HCT116 (cell line): ENCODE measurements around the gene CASTOR1. TPM values are rescaled to one million over a fixed set of nuclear protein-coding genes. Genes with fewer than 3 reads are reported as not detected.

Experiments
- ATAC-seq: fragments of 200-7000 bp; cut with Tn5 transposase; 2 replicates; pipeline ENCODE4 v1.9.1; 2020; ENCODE audit warnings: mild to moderate bottlenecking, moderate library complexity
- BruUV-seq: library from RNA; stranded (reverse); fragments of 400-500 nt; replicated peaks from 2 replicates; lab custom pipeline; 2021; lab: Mats Ljungman, UMichigan
- CTCF ChIA-PET: fragments of 300-600 bp; sonication (Branson Sonifier 250); formaldehyde crosslinking; loops from one replicate; lab custom pipeline; 2021; ENCODE audit warnings: antibody characterized with exemption; lab: Charles Lee
- POLR2A ChIA-PET: fragments of 300-600, 350-600 bp; sonication (Branson Sonifier 250); formaldehyde crosslinking; loops from one replicate; lab custom pipeline; 2021; ENCODE audit warnings: antibody characterized with exemption; lab: Charles Lee
- RAD21 ChIA-PET, 2 experiments: fragments of 300-600 bp; sonication (Branson Sonifier 250); formaldehyde crosslinking; loops; one replicate each; lab custom pipeline; 2023; ENCODE audit warnings: low total read pairs in 2 of 2; ENCODE audit not compliant: uncharacterized antibody in 2 of 2, unreplicated experiment in 2 of 2, low non-redundant PET in 1 of 2; lab: Charles Lee
- DNase-seq: peaks from one replicate; pipeline ENCODE4 v3.0.0-alpha.2; 2010; ENCODE audit warnings: low read depth, low spot score
- H2AFZ ChIP-seq: fragments of 200-600 bp; shearing (Covaris generic), sonication (generic); 2 replicates; pipeline ENCODE4 v1.6.1; 2017; ENCODE audit warnings: low read depth, mixed run types, mixed read lengths, antibody characterized with exemption, low read length; ENCODE audit not compliant: poor library complexity, severe bottlenecking
- H3K27ac ChIP-seq: 2 replicates; pipeline ENCODE4 v1.5.1; 2012; ENCODE audit warnings: low read depth, low read length
- H3K27me3 ChIP-seq: fragments of 200-600 bp; sonication (generic); 2 replicates; pipeline ENCODE4 v1.6.1; 2016; ENCODE audit warnings: mixed run types, low read length, mixed read lengths; ENCODE audit not compliant: insufficient read depth
- H3K36me3 ChIP-seq, 2 experiments: fragments of 200-500 bp in 1 of 2; fragments of 200-600 bp in 1 of 2; sonication (Bioruptor generic) in 1 of 2; sonication (generic) in 1 of 2; 2 replicates each; pipeline versions ENCODE4 v1.5.1 to v1.6.1; 2014 to 2016; ENCODE audit warnings: low read length in 2 of 2, inconsistent platforms in 1 of 2, mixed read lengths in 1 of 2, mixed run types in 1 of 2; ENCODE audit not compliant: insufficient read depth in 2 of 2, control insufficient read depth in 1 of 2
- H3K4me1 ChIP-seq, 2 experiments: fragments of 200-600 bp in 1 of 2; sonication (generic) in 1 of 2; 2 replicates each; pipeline versions ENCODE4 v1.5.1 to v1.6.1; 2012 to 2017; ENCODE audit warnings: low read length in 2 of 2, inconsistent platforms in 1 of 2, mild to moderate bottlenecking in 1 of 2, mixed read lengths in 1 of 2, mixed run types in 1 of 2, moderate library complexity in 1 of 2; ENCODE audit not compliant: insufficient read depth in 2 of 2, control insufficient read depth in 1 of 2
- H3K4me2 ChIP-seq: fragments of 200-600 bp; sonication (generic); 2 replicates; pipeline ENCODE4 v1.6.1; 2017; ENCODE audit warnings: mixed run types, low read length, mixed read lengths
- H3K4me3 ChIP-seq, 2 experiments: fragments of 200-600 bp in 1 of 2; sonication (generic) in 1 of 2; replicated peaks in 1 of 2; 2 replicates each; pipeline ENCODE4 v1.5.1; 2011 to 2016; ENCODE audit warnings: low read length in 2 of 2, control low read depth in 1 of 2, low read depth in 1 of 2, mild to moderate bottlenecking in 1 of 2, mixed read lengths in 1 of 2, mixed run types in 1 of 2
- H3K79me2 ChIP-seq: fragments of 200-600 bp; sonication (generic); 2 replicates; pipeline ENCODE4 v1.6.1; 2017; ENCODE audit warnings: mild to moderate bottlenecking, mixed run types, low read length, moderate library complexity, mixed read lengths; ENCODE audit not compliant: insufficient read depth
- H3K9ac ChIP-seq: fragments of 200-600 bp; sonication (generic); 2 replicates; pipeline ENCODE4 v1.6.1; 2016; ENCODE audit warnings: low read length, mixed read lengths
- H3K9me2 ChIP-seq: fragments of 200-600 bp; sonication (generic), shearing (Covaris generic); 2 replicates; pipeline ENCODE4 v1.6.1; 2017; ENCODE audit warnings: mixed run types, mild to moderate bottlenecking, moderate library complexity; ENCODE audit not compliant: insufficient read depth
- H3K9me3 ChIP-seq, 2 experiments: fragments of 200-500 bp in 1 of 2; fragments of 200-600 bp in 1 of 2; sonication (Bioruptor generic) in 1 of 2; sonication (generic) in 1 of 2; 2 replicates each; pipeline ENCODE4 v1.6.1; 2014 to 2017; ENCODE audit warnings: low read length in 2 of 2, mixed read lengths in 2 of 2, inconsistent platforms in 1 of 2, low read depth in 1 of 2, mild to moderate bottlenecking in 1 of 2, mixed run types in 1 of 2, moderate library complexity in 1 of 2; ENCODE audit not compliant: control insufficient read depth in 1 of 2, insufficient read depth in 1 of 2
- H4K20me1 ChIP-seq: fragments of 200-600 bp; sonication (generic), shearing (Covaris generic); 2 replicates; pipeline ENCODE4 v1.6.1; 2017; ENCODE audit warnings: mixed run types, mild to moderate bottlenecking, moderate library complexity; ENCODE audit not compliant: insufficient read depth
- ATF3 ChIP-seq: IDR thresholded peaks from 2 replicates; pipeline ENCODE4 v1.6.1; 2012
- CBX3 ChIP-seq: IDR thresholded peaks from 2 replicates; pipeline ENCODE4 v1.6.1; 2012; ENCODE audit warnings: low read depth
- CEBPB ChIP-seq: IDR thresholded peaks from 2 replicates; pipeline ENCODE4 v1.6.1; 2012; ENCODE audit warnings: low read depth
- CTCF ChIP-seq, 3 experiments: fragments of 200-600 bp in 1 of 3; sonication (generic) in 1 of 3; IDR thresholded peaks in 2 of 3; conservative IDR thresholded peaks in 1 of 3; 2 replicates each; pipeline ENCODE4 v1.5.1; 2012 to 2017; ENCODE audit warnings: low read depth in 2 of 3, low read length in 2 of 3, antibody characterized with exemption in 1 of 3, borderline replicate concordance in 1 of 3, control low read depth in 1 of 3, mild to moderate bottlenecking in 1 of 3, mixed read lengths in 1 of 3, mixed run types in 1 of 3, moderate library complexity in 1 of 3; ENCODE audit not compliant: insufficient read depth in 1 of 3
- EGR1 ChIP-seq: IDR thresholded peaks from 2 replicates; pipeline ENCODE4 v1.6.1; 2012; ENCODE audit warnings: low read depth
- ELF1 ChIP-seq: IDR thresholded peaks from 2 replicates; pipeline ENCODE4 v1.6.1; 2012; ENCODE audit warnings: low read depth, borderline replicate concordance
- EZH2 ChIP-seq: fragments of 200-600 bp; sonication (generic); IDR thresholded peaks from 2 replicates; pipeline ENCODE4 v1.6.1; 2017; ENCODE audit warnings: antibody characterized with exemption, mixed run types
- EZH2phosphoT487 ChIP-seq: fragments of 200-600 bp; IDR thresholded peaks from 2 replicates; pipeline ENCODE4 v1.6.1; 2018; ENCODE audit warnings: antibody characterized with exemption, borderline replicate concordance
- FOSL1 ChIP-seq: IDR thresholded peaks from 2 replicates; pipeline ENCODE4 v1.6.1; 2012; ENCODE audit warnings: low read depth
- MAX ChIP-seq: IDR thresholded peaks from 2 replicates; pipeline ENCODE4 v1.6.1; 2012
- POLR2AphosphoS5 ChIP-seq: IDR thresholded peaks from 2 replicates; pipeline ENCODE4 v1.6.1; 2011; ENCODE audit warnings: mild to moderate bottlenecking, low read depth, low read length, moderate library complexity
- RAD21 ChIP-seq: IDR thresholded peaks from 2 replicates; pipeline ENCODE4 v1.6.1; 2012; ENCODE audit warnings: low read depth, mild to moderate bottlenecking
- REST ChIP-seq: IDR thresholded peaks from 2 replicates; pipeline ENCODE4 v1.6.1; 2012; ENCODE audit warnings: low read depth
- SIN3A ChIP-seq: IDR thresholded peaks from 2 replicates; pipeline ENCODE4 v1.6.1; 2012; ENCODE audit warnings: low read depth
- SP1 ChIP-seq: IDR thresholded peaks from 2 replicates; pipeline ENCODE4 v1.6.1; 2012; ENCODE audit warnings: low read depth
- SRF ChIP-seq: IDR thresholded peaks from 2 replicates; pipeline ENCODE4 v1.6.1; 2012; ENCODE audit warnings: low read depth
- YY1 ChIP-seq: IDR thresholded peaks from 2 replicates; pipeline ENCODE4 v1.6.1; 2011; ENCODE audit warnings: low read length, low read depth, moderate library complexity, mild to moderate bottlenecking; ENCODE audit not compliant: insufficient replicate concordance; ENCODE audit errors: extremely low read depth
- ZBTB33 ChIP-seq: IDR thresholded peaks from 2 replicates; pipeline ENCODE4 v1.6.1; 2011; ENCODE audit warnings: mild to moderate bottlenecking, low read length, moderate library complexity; ENCODE audit not compliant: insufficient replicate concordance; ENCODE audit errors: extremely low read depth
- ZFX ChIP-seq: fragments of 450-650 bp; IDR thresholded peaks from 2 replicates; pipeline ENCODE4 v1.6.1; 2017
- ZNF274 ChIP-seq: fragments of 200-500 bp; sonication (Bioruptor generic); IDR thresholded peaks from 2 replicates; pipeline ENCODE4 v1.6.1; 2014; ENCODE audit warnings: mild to moderate bottlenecking, low read depth, low read length, inconsistent platforms
- intact Hi-C: fragments of 100-400 bp; cut with micrococcal nuclease; formaldehyde crosslinking; loops from 2 replicates; pipeline ENCODE4 v1.10.0; 2022
- total RNA-seq: library from RNA; stranded (reverse); gene quantifications from one replicate; pipeline ENCODE4 v1.2.1, GENCODE V29; 2021; ENCODE audit not compliant: unreplicated experiment

The CASTOR1 gene
- total RNA-seq, 1 experiment from 2014 or later: 6.5 TPM

- POLR2A ChIA-PET: interaction anchor here (1.1 to 7.5 kb wide), 4 partner anchors 13 to 39 kb away, joined by 3 to 61 read pairs (median 13); no protein-coding TSS in a partner anchor
These were observed 51.2 kb downstream of the CASTOR1 start for GRCh38 chr22:30238136-30238535.

More at GRCh38 chr22:30238136-30238535, 51.2 kb downstream of the CASTOR1 start:
- peak overlapping the region; percentile 85 for H3K27ac ChIP-seq
- no peak overlapping the region for H2AFZ ChIP-seq
- CTCF ChIA-PET: interaction anchor here (0.8 to 2.5 kb wide), 4 partner anchors 12 to 25 kb away, joined by 3 to 10 read pairs (median 3); no protein-coding TSS in a partner anchor
- no peaks in the 10 kb centered on the region for H3K9me2 ChIP-seq
- H3K9ac ChIP-seq: peak overlapping the region; percentile 42
- no peaks in the 10 kb centered on the region for H3K27me3 ChIP-seq
- TF ChIP-seq SP1: no peak
- no peak for TF ChIP-seq CBX3
- no peak for TF ChIP-seq ZNF274
- no peak for TF ChIP-seq YY1
- no peak for TF ChIP-seq MAX
- no peak for TF ChIP-seq SRF
- TF ChIP-seq EZH2phosphoT487: no peak
- no peak for TF ChIP-seq REST
- TF ChIP-seq EZH2: no peak
- TF ChIP-seq EGR1: no peak
- no peak for TF ChIP-seq SIN3A
- TF ChIP-seq CEBPB: no peak
- TF ChIP-seq ATF3: no peak
- no peak for TF ChIP-seq POLR2AphosphoS5
- TF ChIP-seq ZBTB33: no peak
- no peak for TF ChIP-seq RAD21
- no peak for TF ChIP-seq CTCF (IDR thresholded peaks at IDR 0.05 in 2 of 3, conservative IDR thresholded peaks at IDR 0.05 in 1 of 3; ENCODE audit: borderline replicate concordance in 1 of 3, insufficient read depth in 1 of 3, low read depth in 2 of 3, low read length in 2 of 3)
- TF ChIP-seq ELF1: no peak
- TF ChIP-seq FOSL1: no peak
- TF ChIP-seq ZFX: no peak
- no peaks in the 10 kb centered on the region for H4K20me1 ChIP-seq
- H3K4me1 ChIP-seq: peaks cover 48 to 100% of the 10 kb centered on the region in 2 experiments
- ATAC-seq: no peak
- intact Hi-C loops: loop anchor here (5.0 kb wide), 1 partner anchor 131 kb away; no protein-coding TSS in a partner anchor
- BruUV-seq: no TSS peak
- H3K9me3 ChIP-seq: no peaks in the 10 kb centered on the region
- H3K4me2 ChIP-seq: peak overlapping the region; percentile 31; the same call in 1 of the 2 replicates
- H3K79me2 ChIP-seq: peaks cover 6% of the 10 kb centered on the region; the same call in 1 of the 2 replicates
- no peak for DNase-seq
- peaks cover 0 to 17% of the 10 kb centered on the region in 2 experiments; a peak in 1 of 4 replicates for H3K36me3 ChIP-seq
- no peak overlapping the region for H3K4me3 ChIP-seq
- RAD21 ChIA-PET: interaction anchor here (0.7 to 1.8 kb wide), 3 partner anchors 15 to 130 kb away, joined by 3 read pairs; no protein-coding TSS in a partner anchor
